Activated CD8-positive, alpha-beta memory T cell treated with anti-CD3 and anti-CD28 coated beads, Interleukin-2, amount 50 U/mL, for 4 hours (primary cell): ENCODE results near the gene ADAMTSL1.

Experiments
- DNase-seq: peaks from one replicate; pipeline ENCODE4 v3.0.0-alpha.2; 2020

ADAMTSL1 gene

GRCh38 chr9:18703901-18704379 is 230.0 kb downstream of the ADAMTSL1 start:
- no peak for DNase-seq

- no peak for DNase-seq
These were observed 231.9 kb downstream of the ADAMTSL1 start for GRCh38 chr9:18705796-18706392.

DNA sequence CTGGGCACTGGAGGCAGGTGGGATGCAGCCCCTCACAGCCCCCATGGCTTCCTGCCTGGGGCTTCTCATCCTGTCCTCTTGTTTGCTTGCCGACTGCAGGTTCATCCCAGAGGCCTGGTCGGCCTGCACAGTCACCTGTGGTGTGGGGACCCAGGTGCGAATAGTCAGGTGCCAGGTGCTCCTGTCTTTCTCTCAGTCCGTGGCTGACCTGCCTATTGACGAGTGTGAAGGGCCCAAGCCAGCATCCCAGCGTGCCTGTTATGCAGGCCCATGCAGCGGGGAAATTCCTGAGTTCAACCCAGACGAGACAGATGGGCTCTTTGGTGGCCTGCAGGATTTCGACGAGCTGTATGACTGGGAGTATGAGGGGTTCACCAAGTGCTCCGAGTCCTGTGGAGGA is 232.7 kb downstream of the ADAMTSL1 start:
- DNase-seq = no peak

- no peak for DNase-seq
These were observed 233.1 kb downstream of the ADAMTSL1 start for GRCh38 chr9:18707061-18707461.

DNA sequence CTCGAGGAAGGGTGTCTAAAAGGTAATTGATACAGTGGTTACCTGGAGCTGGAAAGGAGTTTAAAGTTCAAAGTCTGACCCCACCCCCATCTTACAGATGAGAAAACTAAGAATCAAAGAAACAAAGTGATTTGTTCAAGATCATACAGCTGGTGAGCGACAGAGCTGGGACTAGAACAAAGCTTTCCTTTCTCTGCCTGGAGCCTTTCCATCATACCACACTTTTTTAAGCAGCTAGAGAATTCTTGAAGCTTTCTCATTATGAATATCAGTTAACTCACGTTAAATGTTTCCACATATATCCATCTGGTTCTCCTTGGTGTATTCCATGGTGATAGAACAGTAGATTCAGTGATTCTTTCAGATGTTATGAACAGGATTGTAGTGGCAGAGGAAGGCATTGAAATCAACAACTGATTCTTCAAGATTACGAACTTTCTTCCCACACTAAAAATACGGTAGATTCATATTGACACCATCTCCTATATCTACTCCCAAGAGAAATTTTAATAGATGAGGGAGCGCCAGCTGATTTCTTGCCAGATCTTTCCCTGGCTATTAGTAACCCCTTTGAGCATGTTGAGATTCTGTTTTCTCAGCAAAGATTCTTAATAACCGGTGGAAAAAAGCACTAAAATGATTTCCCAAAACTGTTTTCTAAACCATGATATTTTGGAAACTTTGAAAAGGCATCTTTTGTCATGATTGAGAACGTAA is 233.7 kb downstream of the ADAMTSL1 start:
- no peak for DNase-seq

DNA sequence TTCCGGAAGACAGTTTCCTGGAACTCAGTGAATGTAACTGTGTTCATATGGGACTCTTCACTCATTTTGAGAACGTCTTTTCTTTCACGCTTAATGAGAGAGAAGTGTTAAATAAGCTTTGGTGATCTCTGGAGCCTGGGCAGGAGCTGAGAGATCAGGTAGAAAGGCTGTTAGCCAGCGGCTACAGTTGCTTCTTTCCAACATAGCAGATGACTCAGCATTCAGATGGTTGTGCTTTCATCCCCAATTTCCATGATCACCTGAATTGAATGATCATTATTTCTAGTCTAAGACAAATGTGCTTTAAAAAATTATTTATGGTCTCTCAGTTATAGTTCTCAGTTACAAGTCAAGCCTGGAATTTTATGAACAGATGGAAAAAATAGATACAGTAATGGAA is 234.5 kb downstream of the ADAMTSL1 start:
- DNase-seq = no peak

- no peak for DNase-seq
These were observed 236.1 kb downstream of the ADAMTSL1 start for GRCh38 chr9:18710065-18710464.

- DNase-seq = no peak
These were observed 243.8 kb downstream of the ADAMTSL1 start for GRCh38 chr9:18717759-18718158.

- DNase-seq = no peak
These were observed 244.4 kb downstream of the ADAMTSL1 start for GRCh38 chr9:18718393-18718792.

GRCh38 chr9:18718932-18719331 is 245.0 kb downstream of the ADAMTSL1 start:
- DNase-seq = no peak

DNA sequence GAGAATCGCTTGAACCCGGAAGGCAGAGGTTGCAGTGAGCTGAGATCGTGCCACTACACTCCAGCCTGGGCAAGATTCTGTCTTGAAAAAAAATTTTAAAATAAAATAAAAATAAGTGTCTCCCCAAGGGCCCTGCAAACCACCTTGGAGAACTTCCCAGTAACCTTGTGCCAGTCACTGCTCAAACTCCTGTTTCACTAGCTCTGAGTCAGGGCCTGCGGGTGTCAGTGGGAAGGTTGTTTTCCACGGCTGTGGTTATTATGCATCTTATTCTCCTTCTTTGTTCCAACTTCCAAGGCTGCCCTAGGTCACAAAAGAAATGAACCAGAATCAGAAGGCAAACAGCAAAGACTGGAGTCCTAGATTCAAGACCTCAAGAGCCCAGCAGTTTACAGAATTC is 246.7 kb downstream of the ADAMTSL1 start:
- no peak for DNase-seq

GRCh38 chr9:18721267-18721994 is 247.5 kb downstream of the ADAMTSL1 start:
- DNase-seq = no peak

DNA sequence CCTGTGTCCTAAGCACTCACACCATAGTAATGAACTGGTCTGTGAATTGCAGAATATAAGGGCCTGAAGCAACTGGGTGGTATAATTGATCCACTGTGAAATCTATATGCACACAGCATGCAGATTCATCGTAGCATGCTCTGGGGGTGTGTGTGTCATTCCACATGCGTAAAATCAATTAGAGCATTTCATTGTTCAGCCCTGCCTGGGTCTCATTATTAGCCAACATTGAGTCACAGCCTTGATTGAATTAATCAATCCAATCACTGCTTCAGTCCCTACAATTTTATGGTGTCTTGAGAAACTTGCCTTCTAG is 248.0 kb downstream of the ADAMTSL1 start:
- no peak for DNase-seq

DNA sequence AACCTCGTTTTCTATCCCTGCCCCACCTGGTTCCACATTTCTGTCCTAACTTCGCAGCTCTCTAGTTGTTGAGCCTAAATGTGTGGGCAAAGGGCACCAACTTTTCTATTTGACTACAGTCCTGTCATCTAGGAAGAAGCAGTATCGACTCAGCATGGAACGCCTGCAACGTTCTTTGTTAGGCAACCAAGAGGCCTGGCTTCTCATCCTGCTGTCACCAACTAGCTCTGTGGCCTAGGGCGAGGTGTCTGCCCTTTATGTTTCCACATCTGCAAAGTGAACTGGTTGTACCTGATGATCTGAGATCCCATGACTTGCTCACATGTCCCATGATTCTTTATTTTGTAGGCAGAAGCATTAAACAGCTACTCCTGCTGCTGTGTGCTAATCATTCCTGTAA is 248.9 kb downstream of the ADAMTSL1 start:
- no peak for DNase-seq

DNA sequence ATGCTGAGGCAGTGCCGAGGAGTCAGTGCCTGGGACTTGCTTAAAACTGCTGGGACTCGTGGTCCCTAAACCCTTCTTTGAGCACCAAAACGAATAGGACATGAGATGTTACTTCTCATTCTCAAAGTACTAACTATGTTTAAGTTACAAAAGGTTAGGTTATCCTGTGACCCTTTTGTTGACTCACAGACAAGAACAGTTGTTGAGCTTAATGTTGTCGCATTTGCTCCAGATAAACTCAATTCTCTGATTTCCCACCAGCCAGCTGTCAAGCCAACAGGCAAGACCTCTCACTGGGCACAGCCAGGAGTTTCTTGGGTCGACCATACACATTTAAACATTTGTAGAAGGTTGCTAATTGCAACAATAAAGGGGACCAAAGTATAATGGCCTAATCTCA is 249.4 kb downstream of the ADAMTSL1 start:
- DNase-seq = no peak

DNA sequence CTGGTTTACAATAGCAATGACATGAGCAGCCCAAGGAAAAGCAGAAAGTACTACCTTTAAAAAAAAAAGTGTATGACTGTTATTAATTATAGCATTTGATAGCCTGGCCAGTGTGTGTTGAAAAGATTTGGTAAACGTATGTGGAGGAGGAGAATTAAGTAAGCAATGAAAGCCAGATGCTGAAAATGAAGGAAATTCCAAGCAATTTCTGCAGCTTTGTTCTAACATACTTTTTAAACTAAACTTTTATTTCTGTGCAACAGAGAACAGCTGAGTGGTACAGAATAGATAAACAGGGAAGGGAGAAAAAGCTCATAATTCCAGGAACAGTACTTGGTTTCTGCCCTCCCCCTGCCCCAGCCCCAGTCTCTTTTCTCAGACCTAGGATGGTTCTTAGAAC is 252.6 kb downstream of the ADAMTSL1 start:
- DNase-seq = no peak

GRCh38 chr9:18727904-18728303 is 254.0 kb downstream of the ADAMTSL1 start:
- DNase-seq = no peak

DNA sequence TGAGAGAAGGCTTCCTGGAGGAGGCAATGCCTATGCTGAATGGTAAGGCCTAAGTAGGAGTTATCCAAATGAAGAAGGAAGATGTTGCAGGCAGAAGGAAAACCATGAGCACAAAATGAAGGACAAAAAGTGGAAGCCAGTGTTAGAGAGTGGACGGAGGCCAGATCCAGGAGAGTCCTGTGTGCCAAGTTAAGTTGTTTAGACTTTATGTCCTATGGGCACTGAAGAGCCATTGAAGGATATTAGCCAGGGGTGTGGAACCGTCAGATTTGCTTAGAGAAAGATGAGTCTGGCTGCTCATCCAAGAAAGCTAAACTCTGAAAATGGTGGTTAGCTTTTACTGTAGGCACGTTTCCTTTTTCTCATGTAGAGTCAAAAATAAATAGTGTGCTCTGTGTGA is 254.7 kb downstream of the ADAMTSL1 start:
- DNase-seq = no peak

- no peak for DNase-seq
These were observed 256.3 kb downstream of the ADAMTSL1 start for GRCh38 chr9:18730241-18730640.

GRCh38 chr9:18739127-18739526 is 265.2 kb downstream of the ADAMTSL1 start:
- no peak for DNase-seq

DNA sequence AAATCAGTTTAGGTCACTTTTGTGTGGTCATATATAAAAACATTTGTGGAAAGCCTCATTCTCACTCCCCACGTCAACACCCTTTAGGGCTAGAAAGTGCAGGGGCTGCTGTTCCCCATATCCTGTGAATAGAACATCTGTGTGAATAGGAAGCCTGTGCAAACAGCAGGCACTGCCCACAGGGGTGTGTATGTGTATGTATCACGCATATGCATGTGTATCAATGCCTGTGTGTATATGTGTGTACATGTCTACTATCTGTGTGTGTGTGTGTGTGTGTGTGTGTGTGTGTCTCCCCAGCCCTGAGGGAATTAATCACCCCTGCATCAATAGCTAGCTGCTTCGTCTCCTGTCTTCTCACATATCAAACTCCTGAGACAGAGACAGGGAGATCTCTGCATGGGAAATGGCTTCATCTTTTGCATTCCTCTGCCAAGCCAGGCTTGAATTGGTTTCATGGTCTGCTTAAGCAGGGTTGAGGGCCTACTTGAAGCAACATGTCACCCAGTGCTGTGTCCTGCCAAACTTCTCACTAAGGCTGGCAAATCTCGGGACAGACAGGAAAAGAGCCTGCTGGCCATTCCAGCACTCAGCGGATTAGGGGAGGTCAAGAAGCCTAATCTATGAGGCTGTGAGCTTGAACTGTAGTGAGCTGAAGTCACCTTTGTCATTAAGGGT is 265.8 kb downstream of the ADAMTSL1 start:
- no peak for DNase-seq

DNA sequence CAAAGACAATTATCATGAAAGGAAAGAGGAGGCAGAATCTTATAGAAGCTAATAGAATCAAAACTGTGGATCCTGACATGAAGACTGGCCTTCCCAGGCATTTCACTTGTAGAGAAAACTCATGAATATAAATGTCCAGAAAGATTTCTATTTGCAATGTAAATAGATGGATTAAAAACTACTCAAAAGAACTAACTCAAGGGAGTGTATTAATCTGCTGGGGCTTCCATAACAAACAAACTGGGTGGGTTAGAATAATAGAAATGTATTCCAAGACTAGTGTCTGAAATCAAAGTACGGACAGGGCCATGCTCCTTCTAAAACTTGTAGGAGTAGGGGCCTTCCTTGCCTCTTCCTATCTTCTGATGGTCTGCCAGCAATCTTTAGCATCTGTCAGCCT is 267.4 kb downstream of the ADAMTSL1 start:
- no peak for DNase-seq

DNA sequence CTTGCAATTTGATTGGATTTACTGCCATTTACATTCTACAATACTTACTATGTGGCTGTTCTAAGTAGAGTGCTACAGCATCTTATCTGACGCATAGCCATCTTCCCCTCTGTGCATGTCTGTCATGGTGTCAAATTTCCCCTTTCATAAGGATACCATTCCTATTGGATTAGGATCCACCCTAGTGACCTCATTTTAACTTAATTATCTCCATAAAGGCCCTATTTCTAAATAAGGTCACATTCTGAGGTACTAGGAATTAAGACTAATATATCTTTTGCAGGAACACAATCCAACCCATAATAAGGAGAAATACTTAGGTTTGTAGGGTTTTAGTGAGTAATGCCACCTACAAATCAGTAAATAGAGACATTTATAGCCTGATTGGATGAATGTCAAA is 268.0 kb downstream of the ADAMTSL1 start:
- no peak for DNase-seq

DNA sequence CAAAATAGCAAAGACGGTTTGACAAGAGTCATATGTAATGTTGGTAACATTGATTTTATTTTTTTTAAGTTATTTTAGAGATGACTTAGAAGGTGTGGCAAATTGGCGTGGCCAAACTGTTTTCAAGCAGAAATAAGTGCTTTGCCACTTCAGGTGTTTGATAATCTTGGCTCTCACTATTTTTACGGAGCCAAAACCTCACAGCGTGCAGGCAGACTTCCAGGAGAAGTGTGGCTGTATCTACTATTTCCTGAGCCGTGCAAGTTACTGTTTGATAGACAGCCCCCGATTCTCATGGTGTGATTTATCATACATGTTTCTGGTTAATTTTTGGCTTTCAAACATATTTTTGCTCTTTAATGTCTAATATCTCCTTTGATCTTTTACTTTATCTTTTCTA is 269.5 kb downstream of the ADAMTSL1 start:
- no peak for DNase-seq
